GM23248 (cell line): ENCODE data around the gene GABRB3. TPM values are rescaled to one million over a fixed set of nuclear protein-coding genes. Genes with fewer than 3 reads are reported as not detected.

Experiments
- DNase-seq: peaks from one replicate; pipeline ENCODE4 v3.0.0-alpha.2; 2015
- H2AFZ ChIP-seq: fragments of 200-600 bp; sonication (generic); 2 replicates; pipeline ENCODE4 v1.6.1; 2016; ENCODE audit warnings: antibody characterized with exemption
- H3F3A ChIP-seq: fragments of 200-600 bp; sonication (generic); 2 replicates; pipeline ENCODE4 v1.6.1; 2016; ENCODE audit warnings: mild to moderate bottlenecking, antibody characterized with exemption, mixed run types; ENCODE audit not compliant: insufficient read depth
- H3K27ac ChIP-seq: fragments of 200-600 bp; sonication (generic); 2 replicates; pipeline ENCODE4 v1.5.1; 2016; ENCODE audit warnings: mild to moderate bottlenecking
- H3K27me3 ChIP-seq: fragments of 200-600 bp; sonication (generic); replicated peaks from 2 replicates; pipeline ENCODE4 v1.6.1; 2016; ENCODE audit warnings: mild to moderate bottlenecking; ENCODE audit not compliant: insufficient read depth
- H3K36me3 ChIP-seq: fragments of 200-600 bp; sonication (generic); 2 replicates; pipeline ENCODE4 v1.6.1; 2016; ENCODE audit warnings: low read depth, mild to moderate bottlenecking
- H3K4me1 ChIP-seq: fragments of 200-600 bp; sonication (generic); 2 replicates; pipeline ENCODE4 v1.6.1; 2016; ENCODE audit warnings: mild to moderate bottlenecking; ENCODE audit not compliant: insufficient read depth
- H3K4me2 ChIP-seq: fragments of 200-600 bp; sonication (generic); one replicate; pipeline ENCODE4 v1.6.1; 2016; ENCODE audit warnings: mild to moderate bottlenecking; ENCODE audit not compliant: unreplicated experiment
- H3K4me3 ChIP-seq: fragments of 200-600 bp; sonication (generic); 2 replicates; pipeline ENCODE4 v1.5.1; 2016; ENCODE audit warnings: mild to moderate bottlenecking
- H3K79me2 ChIP-seq: fragments of 200-600 bp; sonication (generic); 2 replicates; pipeline ENCODE4 v1.6.1; 2016; ENCODE audit warnings: mild to moderate bottlenecking; ENCODE audit not compliant: insufficient read depth
- H3K9ac ChIP-seq: fragments of 200-600 bp; sonication (generic); 2 replicates; pipeline ENCODE4 v1.6.1; 2016; ENCODE audit warnings: mild to moderate bottlenecking
- H3K9me2 ChIP-seq: fragments of 200-600 bp; sonication (generic); 2 replicates; pipeline ENCODE4 v1.6.1; 2016; ENCODE audit warnings: mixed run types, mild to moderate bottlenecking, moderate library complexity; ENCODE audit not compliant: insufficient read depth
- H3K9me3 ChIP-seq: fragments of 200-600 bp; sonication (generic); one replicate; pipeline ENCODE4 v1.6.1; 2017; ENCODE audit warnings: low read depth
- H4K20me1 ChIP-seq: fragments of 200-600 bp; sonication (generic); 2 replicates; pipeline ENCODE4 v1.6.0; 2016; ENCODE audit not compliant: insufficient read depth
- EZH2 ChIP-seq: fragments of 200-600 bp; sonication (generic); IDR thresholded peaks from 2 replicates; pipeline ENCODE4 v1.6.1; 2018; ENCODE audit warnings: antibody characterized with exemption, mild to moderate bottlenecking; ENCODE audit not compliant: insufficient read depth, poor library complexity, severe bottlenecking
- EZH2phosphoT487 ChIP-seq: fragments of 200-600 bp; sonication (generic); IDR thresholded peaks from 2 replicates; pipeline ENCODE4 v1.6.1; 2018; ENCODE audit warnings: antibody characterized with exemption, moderate library complexity, mild to moderate bottlenecking, low read depth; ENCODE audit not compliant: insufficient read depth
- WGBS, 2 experiments: methylation state at CpG; one replicate each; pipeline ENCODE4 v1.1.6; 2015 to 2017; ENCODE audit warnings: low lambda C conversion rate in 2 of 2, low coverage in 1 of 2; ENCODE audit errors: missing lambda C conversion rate in 2 of 2; 5-methylcytosine and 5-hydroxymethylcytosine counted together
- in situ Hi-C: fragments of 300-500 bp; cut with MboI; formaldehyde crosslinking; loops from 2 replicates; pipeline ENCODE4 v1.15.0; 2020
- polyA plus RNA-seq: library from polyadenylated mRNA; unstranded; fragments of >200 nt; fragmentation: Nextera tagmentation; extraction: Ambion mirVana; gene quantifications from 2 replicates; pipeline ENCODE4 v1.2.1, GENCODE V29; 2016
- total RNA-seq: library from RNA; depleted of rRNA; stranded (reverse); fragments of >200 nt; shearing (Covaris generic); gene quantifications from 2 replicates; pipeline ENCODE4 v1.2.3, GENCODE V29; 2014

Gene GABRB3
- total and polyA plus RNA-seq, 2 experiments from 2014 or later: 0.15 TPM; not detected in 1

DNA sequence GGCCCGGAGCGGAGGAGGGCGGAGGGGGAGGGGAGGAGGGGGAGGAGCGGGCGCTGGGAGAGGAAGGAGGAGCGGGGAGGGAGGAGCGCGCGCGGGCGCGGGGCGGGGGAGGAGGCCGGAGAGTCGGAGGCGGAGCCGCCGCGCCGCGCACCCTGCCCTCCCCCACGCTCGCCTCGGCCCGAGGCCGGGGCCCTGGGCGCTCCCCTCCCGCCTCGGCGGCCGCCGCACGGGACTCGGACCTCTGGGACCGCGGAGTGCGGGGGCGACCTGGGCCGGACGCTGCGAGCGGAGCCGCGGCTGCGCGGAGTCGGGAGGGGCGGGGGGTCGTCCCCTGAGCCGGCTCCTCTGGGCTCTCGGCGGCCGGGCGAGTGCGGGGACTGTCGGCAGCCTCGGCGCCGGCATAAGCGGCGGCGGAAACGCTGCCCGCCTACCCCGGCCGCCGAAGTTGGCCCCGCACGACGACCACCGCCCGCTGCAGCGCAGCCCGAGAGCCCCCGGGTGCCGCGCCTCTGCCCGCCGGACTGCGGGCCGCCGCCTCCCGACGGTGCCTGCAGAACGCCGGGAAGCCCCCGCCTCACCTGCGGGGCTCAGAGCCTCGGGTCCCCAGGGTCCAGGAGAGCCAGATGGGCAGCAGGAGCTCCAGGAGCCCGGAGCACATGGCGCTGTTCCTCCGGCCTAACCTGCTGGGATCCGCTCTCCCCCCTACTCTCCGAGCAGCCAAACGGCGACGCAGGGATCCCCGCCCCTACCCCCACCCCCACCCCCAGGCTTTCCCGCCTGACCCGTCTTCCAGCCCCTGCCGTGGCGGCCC, 406 bp upstream of the GABRB3 start:
- TF ChIP-seq EZH2phosphoT487 (no peak), EZH2 (no peak)
- H3K27me3 ChIP-seq: peaks cover 24% of the 10 kb centered on the region
- H2AFZ ChIP-seq: no peak overlapping the region
- in situ Hi-C loops: no loop called here
- no peaks in the 10 kb centered on the region for H3K4me1 ChIP-seq
- no peak overlapping the region; the same call in 1 of the 2 replicates for H3K4me3 ChIP-seq
- H3K79me2 ChIP-seq: no peaks in the 10 kb centered on the region
- no peak overlapping the region for H3K27ac ChIP-seq
- 2 to 5% methylated on average over 36 to 75 of the region's 102 CpGs for WGBS, 2 experiments
- no peaks in the 10 kb centered on the region for H3F3A ChIP-seq
- H3K4me2 ChIP-seq: no peak overlapping the region
- H3K9me3 ChIP-seq: no peaks in the 10 kb centered on the region
- DNase-seq: peak; percentile 12
- no peaks in the 10 kb centered on the region for H4K20me1 ChIP-seq
- no peaks in the 10 kb centered on the region for H3K9me2 ChIP-seq
- H3K9ac ChIP-seq: no peak overlapping the region
- H3K36me3 ChIP-seq: no peaks in the 10 kb centered on the region

- in situ Hi-C loops: no loop called here
- WGBS, 2 experiments: 2 to 3% methylated on average over 32 of the region's 32 CpGs
- Histone ChIP-seq H2AFZ (no peak overlapping the region), H3K27me3 (peaks cover 24% of the 10 kb centered on the region), H3K4me2 (no peak overlapping the region), H3K9me3 (no peaks in the 10 kb centered on the region), H3K27ac (no peak overlapping the region), H4K20me1 (no peaks in the 10 kb centered on the region), H3K36me3 (no peaks in the 10 kb centered on the region), H3K79me2 (no peaks in the 10 kb centered on the region), H3K9ac (no peak overlapping the region), H3K4me1 (no peaks in the 10 kb centered on the region), H3K9me2 (no peaks in the 10 kb centered on the region), H3F3A (no peaks in the 10 kb centered on the region), H3K4me3 (no peak overlapping the region)
- peak; percentile 20 for DNase-seq
- TF ChIP-seq EZH2phosphoT487: no peak
- no peak for TF ChIP-seq EZH2
Observed at GRCh38 chr15:26771578-26772153, 1.2 kb downstream of the GABRB3 start.

DNA sequence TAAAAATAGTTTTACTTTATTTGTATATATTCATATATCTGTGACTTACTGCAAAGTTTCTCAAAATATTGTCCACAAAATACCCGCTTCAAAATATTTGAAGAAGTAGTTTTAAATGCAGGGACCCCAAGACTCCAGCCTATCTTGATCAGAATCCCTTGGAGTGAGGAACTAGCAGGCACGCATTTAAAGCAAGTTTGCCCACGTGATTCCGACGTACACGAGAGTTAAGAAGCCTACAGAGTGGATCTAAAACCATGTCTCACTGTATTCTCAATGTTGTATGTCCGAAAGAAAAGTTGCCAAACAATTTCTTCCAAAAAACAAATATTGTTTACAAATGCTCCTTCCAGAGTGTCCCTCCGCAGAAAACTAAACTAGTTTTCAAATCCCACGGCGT, 1.7 kb downstream of the GABRB3 start:
- Histone ChIP-seq H3K79me2 (no peaks in the 10 kb centered on the region), H3K4me1 (no peaks in the 10 kb centered on the region), H3K36me3 (no peaks in the 10 kb centered on the region), H3K27me3 (peaks cover 24% of the 10 kb centered on the region), H3K9ac (no peak overlapping the region), H3K27ac (no peak overlapping the region), H4K20me1 (no peaks in the 10 kb centered on the region), H2AFZ (no peak overlapping the region), H3K9me2 (no peaks in the 10 kb centered on the region), H3K4me3 (no peak overlapping the region), H3K4me2 (no peak overlapping the region), H3F3A (no peaks in the 10 kb centered on the region), H3K9me3 (no peaks in the 10 kb centered on the region)
- in situ Hi-C loops: no loop called here
- DNase-seq: no peak
- 8 to 9% methylated on average over 10 of the region's 10 CpGs for WGBS, 2 experiments
- no peak for TF ChIP-seq EZH2
- no peak for TF ChIP-seq EZH2phosphoT487

GRCh38 chr15:26767169-26767670, 5.6 kb downstream of the GABRB3 start:
- no peak for DNase-seq
- TF ChIP-seq EZH2phosphoT487: no peak
- no peak for TF ChIP-seq EZH2
- no peaks in the 10 kb centered on the region for H3K9me2 ChIP-seq
- H3K27me3 ChIP-seq: peaks cover 16% of the 10 kb centered on the region
- no peak overlapping the region for H3K4me2 ChIP-seq
- H3K79me2 ChIP-seq: no peaks in the 10 kb centered on the region
- H3K36me3 ChIP-seq: no peaks in the 10 kb centered on the region
- no peak overlapping the region for H3K9ac ChIP-seq
- H2AFZ ChIP-seq: no peak overlapping the region
- H4K20me1 ChIP-seq: no peaks in the 10 kb centered on the region
- no peaks in the 10 kb centered on the region for H3K9me3 ChIP-seq
- in situ Hi-C loops: no loop called here
- H3K4me1 ChIP-seq: no peaks in the 10 kb centered on the region
- no peak overlapping the region for H3K4me3 ChIP-seq
- no peaks in the 10 kb centered on the region for H3F3A ChIP-seq
- no peak overlapping the region for H3K27ac ChIP-seq
- 2% methylated on average over 5 of the region's 5 CpGs for WGBS, 2 experiments
